HG03095 (cell line): ENCODE data around the gene SPEF1.
A peak's percentile ranks its signal among the peaks of the same experiment; 100 is the strongest.
"Not testable (repeated sequence)": the region's sequence is repeated elsewhere in the genome, so short reads cannot be mapped to it uniquely, and the experiment has no call there.

ENCODE experiments used
- ATAC-seq: cut with Tn5 transposase; IDR thresholded peaks from one replicate; pipeline ENCODE4 v1.9.1; 2021; ENCODE audit warnings: moderate library complexity; ENCODE audit not compliant: unreplicated experiment

The SPEF1 gene

GRCh38 chr20:3789201-3789600 is 8.0 kb upstream of the SPEF1 start:
- not testable (repeated sequence) for ATAC-seq

GRCh38 chr20:3788685-3789155 is 7.5 kb upstream of the SPEF1 start:
- no peak for ATAC-seq

GRCh38 chr20:3787324-3788014 is 6.2 kb upstream of the SPEF1 start:
- ATAC-seq: no peak

- ATAC-seq: peak; percentile 68
These were observed 5.5 kb upstream of the SPEF1 start, which contains the start of gene CENPB for GRCh38 chr20:3786665-3787323. Gene CENPB, minus strand, starts transcription at chr20:3786740. Its CDS starts 257 bp downstream, at chr20:3786483.

GRCh38 chr20:3786126-3786484 is 4.9 kb upstream of the SPEF1 start:
- no peak for ATAC-seq

- no peak for ATAC-seq
These were observed 4.2 kb upstream of the SPEF1 start for GRCh38 chr20:3785240-3786125.

- ATAC-seq: no peak
These were observed 3.6 kb upstream of the SPEF1 start for GRCh38 chr20:3784863-3785239.

GRCh38 chr20:3784216-3784853 is 3.1 kb upstream of the SPEF1 start:
- no peak for ATAC-seq

GRCh38 chr20:3783511-3784195 is 2.4 kb upstream of the SPEF1 start:
- ATAC-seq: no peak

- ATAC-seq: no peak
These were observed 1.8 kb upstream of the SPEF1 start for GRCh38 chr20:3783068-3783489.

GRCh38 chr20:3782597-3782996 is 1.3 kb upstream of the SPEF1 start:
- no peak for ATAC-seq

GRCh38 chr20:3778976-3779375 is 2.3 kb downstream of the SPEF1 start:
- no peak for ATAC-seq

- no peak for ATAC-seq
These were observed 3.3 kb downstream of the SPEF1 start for GRCh38 chr20:3777716-3778629.

- no peak for ATAC-seq
These were observed 3.9 kb downstream of the SPEF1 start for GRCh38 chr20:3777381-3777715.

GRCh38 chr20:3775457-3776108 is 5.7 kb downstream of the SPEF1 start:
- no peak for ATAC-seq

- ATAC-seq: no peak
These were observed 9.6 kb downstream of the SPEF1 start for GRCh38 chr20:3771552-3772058.

GRCh38 chr20:3768342-3769130 is 12.7 kb downstream of the SPEF1 start:
- ATAC-seq: peak; percentile 31
